Lung (tissue), 12 donors: ENCODE measurements around the gene FRMD1. TPM values are rescaled to one million over a fixed set of nuclear protein-coding genes. Genes with fewer than 3 reads are reported as not detected.

ENCODE experiments used
- ATAC-seq: fragments of 200-7000 bp; cut with Tn5 transposase; one replicate; pipeline ENCODE4 v1.9.1; 2020; ENCODE audit warnings: moderate number of reproducible peaks; ENCODE audit not compliant: insufficient read depth, low FRiP score
- DNase-seq, 3 donors: peaks; one replicate each; pipeline ENCODE4 v3.0.0-alpha.2; 2013 to 2017
- H3K27ac ChIP-seq, 2 donors: one replicate each; pipeline ENCODE4 v1.5.1; 2013; ENCODE audit warnings: mild to moderate bottlenecking in 2 of 2, moderate library complexity in 2 of 2, control low read depth in 1 of 2, inconsistent platforms in 1 of 2, low read depth in 1 of 2, low read length in 1 of 2
- H3K27me3 ChIP-seq, 3 donors: one replicate each; pipeline ENCODE4 v1.5.1; 2013; ENCODE audit warnings: low read length in 2 of 3; ENCODE audit not compliant: control insufficient read depth in 3 of 3, insufficient read depth in 3 of 3
- H3K36me3 ChIP-seq, 4 donors: one replicate each; pipeline ENCODE4 v1.5.1; 2013; ENCODE audit warnings: low read length in 4 of 4, mild to moderate bottlenecking in 1 of 4, moderate library complexity in 1 of 4; ENCODE audit not compliant: control insufficient read depth in 4 of 4, insufficient read depth in 4 of 4
- H3K4me1 ChIP-seq, 5 donors: one replicate each; pipeline ENCODE4 v1.5.1; 2013; ENCODE audit warnings: low read length in 5 of 5, mild to moderate bottlenecking in 2 of 5, moderate library complexity in 1 of 5; ENCODE audit not compliant: control insufficient read depth in 5 of 5, insufficient read depth in 5 of 5
- H3K4me3 ChIP-seq: one replicate; pipeline ENCODE4 v1.5.1; 2013; ENCODE audit warnings: mild to moderate bottlenecking, control low read depth, moderate library complexity
- H3K9ac ChIP-seq, 2 donors: one replicate each; pipeline ENCODE4 v1.5.1; 2013; ENCODE audit warnings: low read length in 2 of 2, control low read depth in 1 of 2; ENCODE audit not compliant: insufficient read depth in 1 of 2
- H3K9me3 ChIP-seq, 4 donors: one replicate each; pipeline ENCODE4 v1.5.1; 2013; ENCODE audit warnings: low read length in 3 of 4, mild to moderate bottlenecking in 1 of 4, moderate library complexity in 1 of 4; ENCODE audit not compliant: control insufficient read depth in 4 of 4, insufficient read depth in 3 of 4
- WGBS, 2 donors: extraction: QIAGEN DNeasy Blood & Tissue Kit; methylation state at CpG; one replicate each; pipeline ENCODE4 v1.1.7; 2013; 5-methylcytosine and 5-hydroxymethylcytosine counted together
- polyA plus RNA-seq, 2 donors: library from polyadenylated mRNA; stranded (reverse); fragments of 200-250 nt; gene quantifications; one replicate each; pipeline ENCODE4 v1.2.1, GENCODE V29; 2013
- total RNA-seq, 2 donors: library from RNA; depleted of rRNA in 1 of 2; stranded (reverse); fragments of >200 nt in 1 of 2; gene quantifications; one replicate each; pipeline ENCODE4 v1.2.1, GENCODE V29; 2014 to 2021
- TF ChIP-seq, protein P1 (sequence below): IDR thresholded peaks from 2 replicates; pipeline ENCODE4 v1.5.1; 2012; ENCODE audit warnings: mild to moderate bottlenecking; ENCODE audit errors: control extremely low read depth, extremely low read depth
- donor health status: control.
- donor health status: control.
- donor health status: Bipolar disorder and iron deficiency.
- donor health status: healthy.
- donor health status: DM: yes; HTN: yes; CAD: no.

FRMD1 gene
- total and polyA plus RNA-seq, 4 donors, result 0.02 to 1.4 (median 0.10) TPM

DNA sequence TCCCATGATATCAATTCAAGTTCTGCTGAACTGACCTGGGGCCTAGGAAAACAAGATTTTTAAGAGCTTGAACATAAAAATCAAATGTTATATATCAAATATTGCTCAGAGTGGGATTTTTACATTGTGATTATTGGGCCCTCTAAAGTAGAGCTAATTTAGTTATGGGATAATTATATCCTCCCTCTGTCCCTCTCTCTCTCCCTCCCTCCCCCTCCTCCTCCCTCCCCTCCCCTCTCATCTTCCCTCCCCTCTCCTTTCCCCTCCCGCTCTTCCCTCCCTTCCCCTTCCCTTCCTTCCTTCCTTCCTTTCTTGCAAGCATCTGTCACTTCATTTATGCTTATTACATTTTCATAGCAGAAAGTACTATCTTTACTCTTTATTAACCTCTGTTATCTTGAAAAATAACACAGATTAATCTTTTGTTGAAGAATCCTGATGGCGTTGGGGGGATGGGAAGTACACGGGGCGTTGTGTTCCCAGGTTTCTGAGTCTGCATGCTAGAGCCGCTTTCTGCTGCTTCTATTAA, 48.7 kb downstream of the FRMD1 start:
- ATAC-seq, result no peak
- H3K27ac ChIP-seq, result no peak overlapping the region
- peaks cover 5 to 60% (median 22%) of the 10 kb centered on the region in 5 donors for H3K4me1 ChIP-seq
- TF ChIP-seq, protein P1, sequence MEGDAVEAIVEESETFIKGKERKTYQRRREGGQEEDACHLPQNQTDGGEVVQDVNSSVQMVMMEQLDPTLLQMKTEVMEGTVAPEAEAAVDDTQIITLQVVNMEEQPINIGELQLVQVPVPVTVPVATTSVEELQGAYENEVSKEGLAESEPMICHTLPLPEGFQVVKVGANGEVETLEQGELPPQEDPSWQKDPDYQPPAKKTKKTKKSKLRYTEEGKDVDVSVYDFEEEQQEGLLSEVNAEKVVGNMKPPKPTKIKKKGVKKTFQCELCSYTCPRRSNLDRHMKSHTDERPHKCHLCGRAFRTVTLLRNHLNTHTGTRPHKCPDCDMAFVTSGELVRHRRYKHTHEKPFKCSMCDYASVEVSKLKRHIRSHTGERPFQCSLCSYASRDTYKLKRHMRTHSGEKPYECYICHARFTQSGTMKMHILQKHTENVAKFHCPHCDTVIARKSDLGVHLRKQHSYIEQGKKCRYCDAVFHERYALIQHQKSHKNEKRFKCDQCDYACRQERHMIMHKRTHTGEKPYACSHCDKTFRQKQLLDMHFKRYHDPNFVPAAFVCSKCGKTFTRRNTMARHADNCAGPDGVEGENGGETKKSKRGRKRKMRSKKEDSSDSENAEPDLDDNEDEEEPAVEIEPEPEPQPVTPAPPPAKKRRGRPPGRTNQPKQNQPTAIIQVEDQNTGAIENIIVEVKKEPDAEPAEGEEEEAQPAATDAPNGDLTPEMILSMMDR, result no peak
- H3K9ac ChIP-seq, result no peak overlapping the region
- H3K4me3 ChIP-seq, result no peak overlapping the region
- DNase-seq, result peak in 2 of 3 donors; percentile 70 to 87
- no peaks in the 10 kb centered on the region for H3K27me3 ChIP-seq
- H3K9me3 ChIP-seq, result no peaks in the 10 kb centered on the region
- WGBS, 2 donors, result 50 to 59% methylated on average over 5 of the region's 5 CpGs
- H3K36me3 ChIP-seq, result no peaks in the 10 kb centered on the region

- ATAC-seq (no peak), DNase-seq (peak in 1 of 3 donors; percentile 58)
- H3K9me3 ChIP-seq, result no peaks in the 10 kb centered on the region
- H3K4me1 ChIP-seq, result peaks cover 5 to 57% (median 22%) of the 10 kb centered on the region in 5 donors
- 67 to 72% methylated on average over 14 of the region's 14 CpGs for WGBS, 2 donors
- H3K27me3 ChIP-seq, result no peaks in the 10 kb centered on the region
- TF ChIP-seq, protein P1, result no peak
- peak overlapping the region in 1 of 2 donors; percentile 3 for H3K9ac ChIP-seq
- H3K27ac ChIP-seq, result no peak overlapping the region
- no peak overlapping the region for H3K4me3 ChIP-seq
- H3K36me3 ChIP-seq, result no peaks in the 10 kb centered on the region
These were observed 49.4 kb downstream of the FRMD1 start for GRCh38 chr6:168029459-168030217.

- no peak overlapping the region for H3K9ac ChIP-seq
- H3K9me3 ChIP-seq, result no peaks in the 10 kb centered on the region
- DNase-seq (no peak), ATAC-seq (no peak)
- no peaks in the 10 kb centered on the region for H3K36me3 ChIP-seq
- peaks cover 4 to 70% (median 22%) of the 10 kb centered on the region in 5 donors for H3K4me1 ChIP-seq
- H3K27ac ChIP-seq, result no peak overlapping the region
- no peaks in the 10 kb centered on the region for H3K27me3 ChIP-seq
- TF ChIP-seq, protein P1, result no peak
- WGBS, 2 donors, result 94 to 95% methylated on average over 9 of the region's 9 CpGs
- H3K4me3 ChIP-seq, result no peak overlapping the region
These were observed 50.8 kb downstream of the FRMD1 start for GRCh38 chr6:168028181-168028580.
